ENCODE measurements around the gene MADCAM1. TPM values are rescaled to one million over a fixed set of nuclear protein-coding genes. Genes with fewer than 3 reads are reported as not detected.
"Not testable (repeated sequence)": the region's sequence is repeated elsewhere in the genome, so short reads cannot be mapped to it uniquely, and the experiment has no call there.

The MADCAM1 gene
- total RNA-seq = 0.24 TPM
- long read RNA-seq, partial matches to known transcripts = 0 of 5 reads
- long read RNA-seq, other reads (novel, unspliced or antisense) = 5 of 5 reads

DNA sequence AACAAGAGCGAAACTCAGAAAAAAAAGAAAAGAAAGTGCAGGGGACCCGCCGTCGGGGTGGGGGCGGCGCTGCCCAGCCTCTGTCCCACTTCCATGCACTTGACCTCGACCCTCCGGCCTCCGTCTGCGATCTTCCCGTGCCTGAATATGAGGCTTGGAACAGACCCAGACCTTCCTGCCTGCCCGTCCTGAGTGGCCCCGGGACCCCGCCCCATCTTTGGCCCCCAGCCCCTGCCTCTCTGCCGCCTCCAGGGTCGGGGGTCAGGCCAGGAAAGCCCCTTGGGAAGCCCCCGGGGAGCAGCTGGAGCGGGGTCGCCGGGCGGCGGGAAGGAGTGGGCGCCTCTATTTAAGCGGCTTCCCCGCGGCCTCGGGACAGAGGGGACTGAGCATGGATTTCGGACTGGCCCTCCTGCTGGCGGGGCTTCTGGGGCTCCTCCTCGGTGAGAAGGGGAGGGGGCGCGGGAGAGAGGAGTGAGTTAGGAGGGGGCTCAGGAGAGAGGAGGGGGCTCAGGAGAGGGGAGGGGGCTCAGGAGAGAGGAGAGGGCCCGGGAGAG, at the start of gene MADCAM1:
MADCAM1 (plus strand) TSS at position 375 of the 554 bp plus-strand sequence; CDS start at position 389, 14 bp downstream.
- intact Hi-C loops (cut with DNase I) = no loop called here
- DNase-seq (no peak), ATAC-seq (ENCODE audit: poor library complexity) (no peak)

DNA sequence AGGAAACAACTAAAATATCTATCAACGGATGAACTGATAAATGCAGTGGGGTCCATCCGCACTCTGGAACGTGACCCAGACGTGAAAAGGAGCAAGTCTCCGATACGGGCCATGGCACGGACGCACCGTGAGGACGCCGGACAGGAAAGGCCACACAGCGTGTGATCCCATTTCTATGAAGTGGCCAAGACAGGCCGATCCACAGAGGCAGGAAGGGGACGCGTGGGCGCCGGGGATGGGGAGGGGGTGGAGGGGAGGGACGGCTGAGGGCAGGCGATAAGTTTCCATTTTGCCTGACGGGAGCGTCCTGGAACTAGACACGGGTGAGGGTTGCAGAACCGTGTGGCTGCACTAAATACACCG, 49.2 kb upstream of the MADCAM1 start:
- DNase-seq (peak; percentile 28), ATAC-seq (ENCODE audit: poor library complexity) (no peak)
- intact Hi-C loops (cut with DNase I) = no loop called here

DNA sequence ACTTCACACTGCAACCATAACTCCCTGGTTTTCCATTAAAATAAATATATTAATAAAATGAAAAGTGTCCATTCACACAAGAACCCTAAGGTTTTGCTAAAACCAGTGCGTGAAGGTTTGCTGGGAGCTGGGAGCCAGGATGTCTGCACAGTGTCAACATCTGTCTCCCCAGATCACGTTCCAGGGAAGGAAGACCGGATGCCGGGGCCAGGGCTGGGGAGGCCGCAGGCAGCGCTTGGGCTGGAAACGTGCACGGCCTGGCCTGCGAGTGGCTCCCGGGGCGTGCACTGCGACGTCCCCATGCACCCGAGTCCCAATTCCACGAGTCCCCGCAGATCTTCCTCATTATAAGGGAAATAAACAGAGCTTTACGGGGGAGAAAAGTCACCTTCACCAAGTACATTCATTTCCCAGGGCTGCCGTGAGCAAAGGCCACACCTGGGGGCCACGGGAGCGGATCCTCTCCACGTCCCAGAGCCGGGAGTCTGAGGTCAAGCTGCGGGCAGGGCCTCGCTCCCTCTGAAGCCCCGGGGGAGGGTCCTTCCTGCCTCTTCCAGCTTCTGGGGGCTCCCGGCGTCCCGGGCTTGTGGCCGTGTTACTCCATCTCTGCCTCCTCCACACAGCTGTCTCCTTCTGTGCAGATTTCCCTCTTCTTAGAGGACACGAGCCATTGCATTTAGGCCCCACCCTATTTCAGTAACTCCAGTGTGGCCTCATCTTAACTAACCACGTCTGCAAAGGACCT, 48.3 kb upstream of the MADCAM1 start:
- DNase-seq = peak; percentile 52
- intact Hi-C loops (cut with DNase I) = no loop called here
- peak; percentile 89 for ATAC-seq (ENCODE audit: poor library complexity)

- no peak for ATAC-seq (ENCODE audit: poor library complexity)
- DNase-seq = peak; percentile 30
- intact Hi-C loops (cut with DNase I) = no loop called here
These were observed 46.4 kb upstream of the MADCAM1 start for GRCh38 chr19:449916-450315.

GRCh38 chr19:450912-451481, 45.3 kb upstream of the MADCAM1 start:
- intact Hi-C loops (cut with DNase I); ATAC-seq (ENCODE audit: poor library complexity); DNase-seq: not testable (repeated sequence)

DNA sequence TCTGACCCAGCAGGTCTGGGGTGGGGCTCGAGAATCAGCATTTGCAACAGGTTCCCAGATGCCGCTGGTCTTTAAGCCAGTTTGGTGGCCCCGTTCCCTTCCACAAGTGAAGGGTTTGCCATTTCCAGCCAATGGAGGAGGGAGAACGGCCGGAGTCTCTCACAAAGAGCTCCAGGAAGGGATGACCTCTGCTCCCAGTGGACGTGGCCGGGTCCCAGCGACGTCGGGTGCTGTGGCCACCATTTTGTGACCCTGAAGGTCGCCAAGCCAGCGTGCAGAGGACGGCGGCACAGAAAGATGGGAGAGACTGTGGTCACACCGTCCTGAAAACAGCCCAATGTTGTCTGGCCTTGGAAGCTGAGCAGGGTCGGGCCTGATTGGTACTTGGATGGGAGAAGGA, 43.5 kb upstream of the MADCAM1 start:
- intact Hi-C loops (cut with DNase I) = no loop called here
- DNase-seq = no peak
- ATAC-seq (ENCODE audit: poor library complexity) = no peak

DNA sequence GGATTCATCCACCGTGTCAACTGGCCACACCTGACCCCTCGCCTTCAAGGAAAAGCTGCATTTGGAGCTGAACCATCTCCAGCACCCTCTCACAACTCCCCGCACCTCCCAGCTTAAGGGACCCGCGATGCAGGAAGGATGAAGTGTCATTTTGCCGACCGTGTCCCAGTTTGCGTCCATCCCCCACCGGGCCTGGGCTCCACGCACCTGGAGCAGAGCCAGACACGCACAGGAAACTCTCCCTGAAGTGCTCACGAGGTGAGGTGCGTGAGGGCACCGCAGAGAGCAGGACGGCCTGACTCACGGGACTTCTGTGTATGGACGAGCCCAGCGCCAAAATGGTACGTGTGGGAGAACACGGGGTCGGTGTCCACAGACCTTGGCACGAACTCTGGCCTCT, 42.7 kb upstream of the MADCAM1 start:
- intact Hi-C loops (cut with DNase I) = no loop called here
- DNase-seq (no peak), ATAC-seq (ENCODE audit: poor library complexity) (no peak)

GRCh38 chr19:455031-455705, 41.1 kb upstream of the MADCAM1 start:
- DNase-seq = peak; percentile 35
- no peak for ATAC-seq (ENCODE audit: poor library complexity)
- intact Hi-C loops (cut with DNase I) = no loop called here

DNA sequence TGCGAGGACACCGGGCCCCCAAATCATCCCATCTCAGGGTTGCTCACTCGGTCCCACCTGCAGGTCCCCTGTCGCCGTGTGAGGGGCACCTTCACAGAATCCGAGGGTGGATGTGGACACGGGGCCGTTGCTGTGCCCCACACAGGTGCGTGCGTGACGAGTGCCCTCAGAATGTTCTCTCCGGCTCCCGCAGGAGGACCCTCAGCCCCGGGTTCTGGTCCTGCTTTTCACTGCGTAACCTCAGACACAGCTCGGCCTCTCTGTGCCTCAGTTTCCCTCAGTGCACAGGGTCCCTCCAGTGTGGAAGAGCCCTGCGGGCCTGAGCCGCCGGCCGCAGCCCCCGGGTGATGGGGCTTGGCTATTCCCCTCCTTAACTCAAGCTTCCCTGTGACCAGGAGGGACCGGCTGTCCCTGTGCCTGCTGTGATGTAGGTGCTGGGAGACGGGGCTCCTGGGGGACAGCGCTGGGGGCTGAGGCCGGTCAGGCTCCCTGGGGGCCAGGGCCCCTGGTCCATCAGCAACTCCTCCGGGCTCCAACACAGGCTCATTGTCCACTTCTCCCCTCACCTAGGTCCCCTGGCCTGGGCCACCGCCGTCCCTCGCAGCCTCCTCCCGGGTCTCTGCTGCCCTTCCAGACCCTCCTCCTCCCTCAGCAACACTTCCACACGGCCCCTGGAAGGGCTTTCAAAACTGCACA, 40.3 kb upstream of the MADCAM1 start:
- ATAC-seq (ENCODE audit: poor library complexity) = no peak
- DNase-seq = peak; percentile 29
- intact Hi-C loops (cut with DNase I) = no loop called here

- intact Hi-C loops (cut with DNase I) = no loop called here
- ATAC-seq (ENCODE audit: poor library complexity) (no peak), DNase-seq (peak; percentile 27)
These were observed 39.7 kb upstream of the MADCAM1 start for GRCh38 chr19:456547-457110.

- peak; percentile 27 for DNase-seq
- intact Hi-C loops (cut with DNase I) = no loop called here
- ATAC-seq (ENCODE audit: poor library complexity) = no peak
These were observed 38.6 kb upstream of the MADCAM1 start for GRCh38 chr19:457636-458035.

DNA sequence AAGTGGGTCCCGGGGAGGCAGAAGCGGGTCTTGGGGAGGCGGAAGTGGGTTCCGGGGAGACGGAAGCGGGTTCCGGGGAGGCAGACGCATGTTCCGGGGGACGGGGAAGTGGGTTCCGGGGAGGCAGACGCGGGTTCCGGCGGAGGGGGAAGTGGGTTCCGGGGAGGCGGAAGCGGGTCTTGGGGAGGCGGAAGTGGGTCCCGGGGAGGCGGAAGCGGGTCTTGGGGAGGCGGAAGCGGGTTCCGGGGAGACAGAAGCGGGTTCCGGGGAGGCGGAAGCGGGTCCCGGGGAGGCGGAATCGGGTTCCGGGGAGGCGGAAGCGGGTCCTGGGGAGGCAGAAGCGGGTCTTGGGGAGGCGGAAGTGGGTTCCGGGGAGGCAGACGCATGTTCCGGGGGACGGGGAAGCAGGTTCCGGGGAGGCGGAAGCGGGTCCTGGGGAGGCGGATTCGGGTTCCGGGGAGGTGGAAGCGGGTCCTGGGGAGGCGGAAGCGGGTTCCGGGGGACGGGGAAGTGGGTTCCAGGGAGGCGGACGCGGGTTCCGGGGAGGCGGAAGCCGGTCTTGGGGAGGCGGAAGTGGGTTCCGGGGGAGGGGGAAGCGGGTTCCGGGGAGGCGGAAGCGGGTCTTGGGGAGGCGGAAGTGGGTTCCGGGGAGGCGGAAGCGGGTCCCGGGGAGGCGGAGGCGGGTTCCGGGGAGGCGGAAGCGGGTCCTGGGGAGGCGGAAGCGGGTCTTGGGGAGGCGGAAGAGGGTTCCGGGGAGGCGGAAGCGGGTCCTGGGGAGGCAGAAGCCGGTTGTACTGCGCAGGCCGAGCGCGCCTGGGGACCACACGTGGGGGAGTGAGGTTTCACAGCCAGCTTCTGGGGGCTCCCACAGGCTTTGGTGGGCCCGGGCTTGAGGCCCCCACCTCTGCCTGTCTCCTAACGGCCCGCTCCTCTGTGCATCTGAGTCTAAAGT, 37.9 kb upstream of the MADCAM1 start:
- intact Hi-C loops (cut with DNase I) = no loop called here

GRCh38 chr19:459724-460511, 36.4 kb upstream of the MADCAM1 start:
- peak; percentile 90 for ATAC-seq (ENCODE audit: poor library complexity)
- intact Hi-C loops (cut with DNase I) = no loop called here
- peak; percentile 76 for DNase-seq

More for the DNA sequence above, 37.9 kb upstream of the MADCAM1 start:
- ATAC-seq (ENCODE audit: poor library complexity) (no peak), DNase-seq (peak; percentile 13)

DNA sequence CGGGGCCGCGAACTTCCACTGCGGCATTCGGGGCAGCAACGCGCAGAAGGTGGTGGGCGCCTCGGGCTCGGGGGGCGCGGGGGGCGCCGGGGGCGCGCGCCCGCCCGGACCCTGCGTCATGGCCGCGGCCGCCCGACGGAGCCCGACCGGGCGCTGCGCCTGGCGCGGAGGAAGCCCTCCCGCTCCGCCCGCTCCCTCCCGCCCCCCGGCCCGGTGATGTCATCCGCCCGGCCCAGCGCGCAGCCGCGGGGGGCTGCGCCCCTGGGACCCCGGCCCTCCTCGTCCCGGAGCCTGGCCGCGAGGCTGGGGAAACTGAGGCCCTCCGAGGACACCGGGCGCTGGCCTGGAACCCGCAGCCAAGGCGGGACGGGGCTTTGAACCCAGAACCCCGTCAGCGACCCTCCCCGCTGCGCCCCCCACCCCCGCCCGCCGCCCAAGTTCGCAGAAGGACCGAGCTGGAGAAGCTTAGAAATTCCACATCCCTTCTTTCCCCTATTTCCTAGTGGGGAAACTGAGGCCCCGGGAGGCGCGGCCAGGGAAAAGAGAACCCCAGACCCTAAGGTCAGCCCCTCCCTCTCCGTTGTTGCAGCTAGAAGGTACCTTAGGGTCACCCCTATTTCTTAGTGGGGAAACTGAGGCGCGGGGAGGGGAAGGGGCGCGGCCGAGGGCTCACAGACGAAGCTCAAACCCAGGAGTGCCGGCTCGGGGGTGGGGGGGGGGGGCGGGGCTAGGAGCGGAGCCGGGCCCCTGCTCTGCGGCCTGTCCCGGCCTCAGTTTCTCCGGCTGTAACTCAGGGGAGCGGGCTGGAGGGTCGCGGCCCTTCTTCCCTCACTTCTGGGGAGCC, 35.2 kb upstream of the MADCAM1 start, which contains the start of gene SHC2:
SHC2 (minus strand) TSS at position 157 of the 844 bp plus-strand sequence; CDS start at position 120, 37 bp downstream.
- ATAC-seq (ENCODE audit: poor library complexity) (peak; percentile 50), DNase-seq (no peak)
- intact Hi-C loops (cut with DNase I) = no loop called here

GRCh38 chr19:461721-462551, 34.4 kb upstream of the MADCAM1 start:
- DNase-seq = no peak
- intact Hi-C loops (cut with DNase I) = no loop called here

More at GRCh38 chr19:461721-462551, 34.4 kb upstream of the MADCAM1 start:
- peak; percentile 34 for ATAC-seq (ENCODE audit: poor library complexity)

Data from Right ventricle myocardium superior (tissue), 1 donor.